HepG2 (cell line): ENCODE measurements around the gene ABTB2. TPM values are rescaled to one million over a fixed set of nuclear protein-coding genes. Genes with fewer than 3 reads are reported as not detected.

Experiments
- ATRX ChIP-seq: sonication (generic); formaldehyde crosslinking; IDR thresholded peaks from 2 replicates; pipeline ENCODE4 v1.4.0; 2020; ENCODE audit warnings: missing genetic modification reagents, borderline replicate concordance
- CREB1 ChIP-seq, 2 experiments: fragments of 450-650 bp in 1 of 2; IDR thresholded peaks; 2 replicates each; pipeline ENCODE4 v1.6.1; 2016 to 2017; ENCODE audit warnings: control low read depth in 1 of 2, mild to moderate bottlenecking in 1 of 2, missing compliant biosample characterization in 1 of 2, missing genetic modification characterization in 1 of 2
- DZIP1 ChIP-seq: sonication (generic); formaldehyde crosslinking; IDR thresholded peaks from 2 replicates; pipeline ENCODE4 v1.5.0; 2020; ENCODE audit warnings: mild to moderate bottlenecking, missing genetic modification reagents
- HIVEP1 ChIP-seq: sonication (generic); formaldehyde crosslinking; IDR thresholded peaks from 2 replicates; pipeline ENCODE4 v1.4.0; 2020; ENCODE audit warnings: mild to moderate bottlenecking, missing genetic modification reagents
- KLF16 ChIP-seq, 2 experiments: sonication (generic) in 1 of 2; formaldehyde crosslinking in 1 of 2; IDR thresholded peaks; 2 replicates each; pipeline versions ENCODE4 v1.6.1 to v1.8.0; 2016 to 2023; ENCODE audit warnings: missing genetic modification reagents in 2 of 2, missing compliant biosample characterization in 1 of 2
- POGZ ChIP-seq: sonication (generic); formaldehyde crosslinking; IDR thresholded peaks from 2 replicates; pipeline ENCODE4 v1.4.0; 2020; ENCODE audit warnings: mild to moderate bottlenecking, missing genetic modification reagents
- POLR2AphosphoS5 ChIP-seq: IDR thresholded peaks from 2 replicates; pipeline ENCODE4 v1.6.1; 2012; ENCODE audit warnings: low read depth, low read length
- PPARG ChIP-seq: conservative IDR thresholded peaks from 2 replicates; pipeline ENCODE4 v1.6.1; 2016; ENCODE audit warnings: missing biosample characterization, missing genetic modification reagents
- REL ChIP-seq: sonication (generic); formaldehyde crosslinking; conservative IDR thresholded peaks from 2 replicates; pipeline ENCODE4 v1.8.0; 2022; ENCODE audit warnings: mild to moderate bottlenecking, missing genetic modification reagents, moderate library complexity
- SP1 ChIP-seq, 2 experiments: fragments of 450-650 bp in 1 of 2; sonication (generic) in 1 of 2; formaldehyde crosslinking in 1 of 2; IDR thresholded peaks; 2 replicates each; pipeline versions ENCODE4 v1.4.0 to v1.6.1; 2016 to 2020; ENCODE audit warnings: missing genetic modification reagents in 1 of 2
- ZBTB40 ChIP-seq, 2 experiments: fragments of 450-650 bp in 1 of 2; sonication (generic) in 1 of 2; formaldehyde crosslinking in 1 of 2; IDR thresholded peaks; 2 replicates each; pipeline versions ENCODE4 v1.6.1 to v1.8.0; 2016 to 2022; ENCODE audit warnings: antibody characterized with exemption in 1 of 2, mild to moderate bottlenecking in 1 of 2, missing genetic modification reagents in 1 of 2
- ZBTB8A ChIP-seq: sonication (generic); formaldehyde crosslinking; IDR thresholded peaks from 2 replicates; pipeline ENCODE4 v1.4.0; 2020; ENCODE audit warnings: mild to moderate bottlenecking, low read depth, missing genetic modification reagents, borderline replicate concordance
- ZFP36L1 ChIP-seq: sonication (generic); formaldehyde crosslinking; IDR thresholded peaks from 2 replicates; pipeline ENCODE4 v1.8.0; 2022; ENCODE audit warnings: mild to moderate bottlenecking, missing genetic modification reagents, moderate library complexity
- ZNF331 ChIP-seq: sonication (generic); formaldehyde crosslinking; IDR thresholded peaks from 2 replicates; pipeline ENCODE4 v1.4.0; 2020; ENCODE audit warnings: missing genetic modification reagents
- ZNF619 ChIP-seq: sonication (generic); formaldehyde crosslinking; IDR thresholded peaks from 2 replicates; pipeline ENCODE4 v1.4.0; 2020; ENCODE audit warnings: mild to moderate bottlenecking, missing genetic modification reagents
- ZNF7 ChIP-seq: IDR thresholded peaks from 2 replicates; pipeline ENCODE4 v1.6.1; 2016; ENCODE audit warnings: missing biosample characterization, missing genetic modification reagents
- ZNF792 ChIP-seq: IDR thresholded peaks from 2 replicates; pipeline ENCODE4 v1.6.1; 2016
- polyA plus RNA-seq, 8 experiments: library from polyadenylated mRNA; depleted of rRNA in 3 of 8; stranded (reverse) in 7 of 8; unstranded in 1 of 8; fragments of >200 nt; fragmentation: Illumina TruSeq in 4 of 8; extraction: Trizol in 4 of 8; gene quantifications; 2 replicates each; pipeline versions ENCODE4 v1.2.1 to v1.2.3, GENCODE V29; 2011 to 2016; ENCODE audit warnings: low read depth in 4 of 8, missing spikeins in 1 of 8, mixed read lengths in 1 of 8; ENCODE audit not compliant: insufficient read depth in 1 of 8
- total RNA-seq, 5 experiments: library from RNA; depleted of rRNA; stranded (reverse); fragments of >200 nt; fragmentation: Illumina TruSeq; extraction: Trizol; gene quantifications; 2 replicates each; pipeline ENCODE4 v1.2.3, GENCODE V29; 2016; ENCODE audit warnings: low read depth in 1 of 5

ABTB2 gene
- total and polyA plus RNA-seq, 2 of the 13 experiments (the other 11 are each of a cell fraction or from before 2014, with no cell fraction given): 5.1 to 15.4 TPM

GRCh38 chr11:34357701-34358257 lies at the start of gene ABTB2 (continued):
- TF ChIP-seq ZBTB40 (IDR thresholded peaks at IDR 0.05) (no peak), ZBTB40 (CRISPR knock-in tag; IDR thresholded peaks at IDR 0.05) (no peak), ZBTB8A (CRISPR knock-in tag) (no peak), ZNF792 (CRISPR knock-in tag) (no peak), DZIP1 (CRISPR knock-in tag) (no peak), ZNF619 (no peak), ZNF331 (CRISPR knock-in tag) (0 out of 2 replicates have a peak, but pooled peaks have one; percentile 20), POLR2AphosphoS5 (peak; percentile 83), KLF16 (CRISPR knock-in tag; IDR thresholded peaks at IDR 0.05) (peak in 1 of 2 experiments; percentile 81; a peak in 2 of 4 replicates), ATRX (no peak), HIVEP1 (peak; percentile 61; the same call in 1 of the 2 replicates), ZFP36L1 (no peak; the same call in 1 of the 2 replicates), ZNF7 (no peak), REL (CRISPR knock-in tag) (no peak), SP1 (IDR thresholded peaks at IDR 0.05) (no peak), SP1 (CRISPR knock-in tag; IDR thresholded peaks at IDR 0.05) (peak; percentile 91), POGZ (CRISPR knock-in tag) (peak; percentile 21; the same call in 1 of the 2 replicates), CREB1 (IDR thresholded peaks at IDR 0.05) (peak; percentile 31; the same call in 1 of the 2 replicates), CREB1 (CRISPR knock-in tag; IDR thresholded peaks at IDR 0.05) (no peak), PPARG (CRISPR knock-in tag) (no peak)
